Amniotic epithelial cell (primary cell): ENCODE measurements around the gene SLC35F3.

Experiments
- DNase-seq: peaks from one replicate; pipeline ENCODE4 v3.0.0-alpha.2; 2010; ENCODE audit warnings: low read depth

Gene SLC35F3

DNA sequence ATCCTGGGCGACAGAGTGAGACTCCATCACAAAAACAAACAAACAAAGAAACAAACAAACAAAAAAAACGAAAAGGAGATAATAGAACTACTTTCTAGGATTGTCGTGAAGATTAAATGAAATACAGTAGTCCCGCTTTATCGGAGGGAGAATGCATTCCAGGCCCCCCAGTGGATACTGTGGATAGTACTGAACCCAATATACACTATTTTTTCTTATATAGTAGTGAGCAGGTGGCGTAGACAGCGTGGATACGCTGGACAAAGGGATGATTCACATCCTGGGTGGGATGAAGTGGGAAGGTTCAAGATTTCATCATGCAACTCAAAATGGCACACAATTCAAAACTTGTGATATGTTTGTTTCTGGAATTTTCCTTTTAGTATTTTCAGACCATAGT is 8.0 kb downstream of the SLC35F3 start:
- no peak for DNase-seq

DNA sequence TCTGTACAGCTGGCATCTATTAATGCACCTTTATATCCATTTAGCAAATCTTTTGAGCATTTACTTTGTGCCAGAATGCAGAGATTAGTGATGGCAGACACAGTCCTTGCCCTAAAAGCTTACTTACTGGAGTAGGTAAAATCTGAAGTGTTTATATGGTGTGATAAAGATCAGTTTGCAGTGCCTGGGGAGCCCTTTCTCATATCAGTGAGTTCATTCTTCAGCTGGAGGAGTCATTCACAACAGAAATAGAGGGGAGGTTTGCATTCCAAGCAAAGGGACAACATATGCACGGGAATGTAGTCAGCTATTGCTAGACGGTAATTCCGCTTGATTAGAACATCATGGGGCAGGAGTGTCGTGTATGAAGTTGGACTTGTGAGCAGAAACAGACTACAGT is 8.4 kb downstream of the SLC35F3 start:
- no peak for DNase-seq

DNA sequence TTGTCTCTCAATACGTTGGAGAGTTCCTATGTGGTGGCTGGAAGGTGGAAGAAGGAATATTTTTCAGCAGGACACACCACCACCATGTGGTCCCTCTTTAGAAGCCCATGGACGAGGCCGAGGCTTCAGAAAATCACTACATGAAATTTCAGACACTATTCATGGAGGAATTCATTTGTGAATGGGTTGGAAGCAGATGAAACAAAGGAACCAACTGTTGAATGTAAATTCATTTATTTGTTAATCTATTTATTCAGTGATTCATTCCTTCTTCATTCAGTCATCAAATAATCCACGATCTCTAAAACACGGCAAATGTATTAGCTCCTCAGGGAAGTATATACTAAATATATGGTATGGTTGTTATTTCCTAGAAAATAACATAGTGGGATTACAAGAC is 12.2 kb downstream of the SLC35F3 start:
- DNase-seq: no peak

DNA sequence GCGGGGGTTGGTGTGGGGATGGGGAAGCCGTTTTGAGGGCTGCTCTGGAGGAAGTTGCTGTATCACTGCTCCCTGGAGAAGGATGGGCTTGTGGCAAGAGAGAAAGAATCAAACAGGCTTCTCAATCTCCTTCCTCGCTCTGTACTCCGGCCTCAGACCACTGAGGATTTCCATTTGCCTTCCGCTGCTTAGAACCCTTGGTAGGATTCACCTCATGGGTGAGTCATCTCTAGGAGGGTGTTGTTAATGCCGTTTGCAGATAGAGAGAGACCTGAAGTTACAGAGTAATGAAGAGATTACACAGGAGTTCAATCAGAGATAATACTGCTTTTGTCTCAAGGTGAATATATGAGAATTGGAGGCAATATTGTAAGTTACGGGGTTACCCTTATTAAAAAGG is 15.3 kb downstream of the SLC35F3 start:
- no peak for DNase-seq

DNA sequence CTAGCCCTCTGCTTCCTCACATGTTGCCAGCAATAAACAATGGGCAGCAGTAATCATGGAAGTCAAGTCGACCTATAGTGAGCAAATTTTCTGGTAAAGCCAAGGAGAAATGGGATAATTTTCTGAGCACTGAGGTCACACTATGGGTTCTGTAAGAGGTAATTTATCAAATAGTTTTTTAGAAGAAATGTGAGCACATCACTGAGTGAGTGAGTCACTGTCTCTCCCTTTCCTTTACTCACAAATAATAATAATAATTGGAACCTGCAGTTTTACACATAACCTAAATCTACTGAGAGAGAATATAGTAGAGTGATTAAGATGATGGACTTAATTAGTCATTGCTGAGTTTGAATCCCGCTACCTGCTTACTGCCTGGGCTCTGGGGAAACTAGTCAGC is 23.6 kb downstream of the SLC35F3 start:
- DNase-seq: no peak

DNA sequence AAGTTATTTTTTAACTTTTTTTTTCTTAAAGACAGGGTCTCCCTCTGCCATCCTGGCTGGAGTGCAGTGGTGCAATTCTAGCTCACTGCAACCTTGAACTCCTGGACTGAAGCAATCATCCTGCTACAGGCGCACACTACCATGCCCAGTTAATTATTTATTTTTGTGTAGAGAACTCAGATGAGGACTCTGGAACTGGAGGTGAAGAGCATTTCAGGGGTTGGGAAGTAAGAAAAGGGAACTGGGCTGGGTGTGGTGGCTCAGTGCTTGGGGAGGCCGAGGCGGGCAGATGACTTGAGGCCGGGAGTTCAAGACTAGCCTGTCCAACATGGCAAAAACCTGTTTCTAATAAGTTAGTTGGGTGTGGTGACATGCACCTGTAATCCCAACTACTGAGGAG is 28.9 kb downstream of the SLC35F3 start:
- no peak for DNase-seq

DNA sequence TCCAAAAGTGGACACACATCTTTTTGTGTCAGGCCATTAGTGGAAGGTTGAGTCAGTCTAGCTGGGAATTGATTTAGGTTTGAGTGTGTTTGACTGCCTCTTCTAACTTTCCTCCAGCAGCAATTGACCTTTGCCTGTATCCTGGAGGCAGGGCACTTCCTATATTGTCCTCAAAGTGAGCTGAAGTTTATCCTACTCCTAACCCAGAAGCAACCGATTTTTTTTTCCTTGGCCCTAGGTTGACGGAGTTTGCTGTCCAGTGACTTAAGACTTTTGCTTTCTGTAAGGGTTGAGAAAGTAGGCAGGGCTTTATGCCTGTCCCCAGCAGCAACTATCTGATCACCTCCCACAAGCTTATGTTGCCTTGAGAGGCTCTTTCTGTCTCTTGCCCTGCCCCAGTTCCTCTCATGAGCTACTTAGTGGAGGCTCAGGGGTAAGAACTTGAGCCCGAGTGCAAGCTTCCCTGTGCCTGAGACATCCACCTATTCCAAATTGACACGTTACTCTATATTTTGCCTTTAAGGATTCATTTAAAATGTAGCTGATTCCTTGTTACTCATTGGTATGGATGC is 30.9 kb downstream of the SLC35F3 start:
- DNase-seq: no peak

DNA sequence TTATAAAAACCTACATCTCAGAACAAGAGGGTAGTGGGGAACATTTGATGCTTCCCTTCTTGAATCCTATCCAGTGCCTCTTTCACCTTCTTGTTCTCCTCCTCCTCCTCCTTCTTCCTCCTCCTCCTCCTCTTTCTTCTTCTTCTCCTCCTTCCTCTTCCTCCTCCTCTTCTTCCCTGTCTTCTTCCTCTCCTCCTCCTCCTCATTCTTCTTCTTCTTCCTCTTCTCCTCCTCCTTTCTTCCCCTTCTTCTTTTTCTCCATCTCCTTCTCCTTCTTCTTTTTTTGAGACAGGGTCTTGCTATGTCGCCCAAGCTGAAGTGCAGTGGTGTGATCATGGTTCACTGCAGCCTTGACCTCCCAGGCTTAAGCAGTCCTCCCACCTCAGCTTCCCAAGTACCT is 31.9 kb downstream of the SLC35F3 start:
- no peak for DNase-seq

DNA sequence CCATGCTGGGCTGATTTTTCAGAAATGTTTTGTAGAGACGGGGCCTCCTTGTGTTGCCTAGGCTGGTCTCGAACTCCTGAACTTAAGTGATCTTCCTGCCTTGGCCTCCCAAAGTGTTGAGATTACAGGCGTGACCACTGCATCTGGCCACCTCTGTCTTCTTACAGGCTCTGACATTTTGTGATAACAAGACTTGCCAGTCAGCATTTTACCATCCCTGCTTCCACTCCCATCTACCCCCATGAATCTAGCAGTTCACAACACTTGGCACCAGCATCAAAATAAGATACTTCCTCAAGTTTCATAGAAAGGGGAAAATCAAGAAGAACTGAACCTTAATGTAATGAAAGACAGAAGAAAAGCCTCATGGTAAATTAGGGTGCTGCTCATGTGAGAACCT is 32.4 kb downstream of the SLC35F3 start:
- DNase-seq: no peak

DNA sequence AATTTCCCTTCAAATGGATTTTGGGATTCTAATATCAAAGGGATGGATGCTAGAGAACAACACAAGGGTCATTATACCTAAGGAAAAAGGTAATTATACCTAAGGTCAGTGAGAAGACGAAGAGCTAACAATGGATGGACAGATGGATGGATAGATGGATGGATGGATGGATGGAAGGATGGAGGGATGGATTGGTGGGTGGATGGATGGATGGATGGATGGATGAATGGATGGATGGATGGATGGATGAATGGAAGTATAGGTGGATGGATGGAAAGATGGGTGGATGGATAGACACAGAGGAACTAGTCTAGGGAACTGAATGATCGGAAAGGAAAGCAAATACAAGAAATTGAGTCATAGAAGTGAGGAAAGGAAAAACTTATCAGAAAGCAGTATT is 34.0 kb downstream of the SLC35F3 start:
- DNase-seq: no peak

DNA sequence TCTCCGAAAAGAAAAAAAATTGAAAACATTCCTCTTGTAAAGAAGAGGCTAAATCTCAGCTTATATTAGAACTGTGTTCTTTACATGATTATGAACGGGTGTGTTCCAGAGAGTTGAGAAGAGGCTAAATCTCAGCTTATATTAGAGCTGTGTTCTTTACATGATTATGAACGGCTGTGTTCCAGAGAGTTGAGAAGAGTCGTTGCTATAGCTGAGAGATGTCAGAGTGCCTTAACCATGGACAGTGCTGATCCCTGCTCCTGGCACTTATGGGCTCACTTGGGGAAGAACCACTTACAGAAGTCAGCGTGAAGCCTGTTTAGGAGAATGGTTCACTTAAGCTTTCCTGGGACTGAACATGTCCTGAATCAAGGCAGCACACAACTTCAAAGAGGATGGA is 35.0 kb downstream of the SLC35F3 start:
- DNase-seq: no peak

DNA sequence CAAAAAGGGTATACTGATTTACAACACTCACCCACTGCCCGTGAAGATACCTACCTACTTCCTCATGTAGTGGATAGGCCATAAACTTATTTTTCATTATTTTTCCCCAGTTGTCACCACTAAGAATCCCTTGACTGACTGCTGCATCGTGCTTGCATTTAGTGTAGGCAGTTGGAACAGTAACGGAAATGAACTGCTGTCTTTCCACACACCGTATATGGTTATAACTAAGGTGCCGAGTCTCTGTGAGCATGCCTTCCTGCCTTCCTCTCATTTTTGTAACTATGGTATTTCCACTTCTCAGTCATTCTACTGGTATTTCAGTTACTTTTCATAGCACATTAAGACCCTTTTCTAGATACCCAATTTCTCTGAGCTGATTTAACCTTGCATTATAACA is 36.4 kb downstream of the SLC35F3 start:
- DNase-seq: no peak

DNA sequence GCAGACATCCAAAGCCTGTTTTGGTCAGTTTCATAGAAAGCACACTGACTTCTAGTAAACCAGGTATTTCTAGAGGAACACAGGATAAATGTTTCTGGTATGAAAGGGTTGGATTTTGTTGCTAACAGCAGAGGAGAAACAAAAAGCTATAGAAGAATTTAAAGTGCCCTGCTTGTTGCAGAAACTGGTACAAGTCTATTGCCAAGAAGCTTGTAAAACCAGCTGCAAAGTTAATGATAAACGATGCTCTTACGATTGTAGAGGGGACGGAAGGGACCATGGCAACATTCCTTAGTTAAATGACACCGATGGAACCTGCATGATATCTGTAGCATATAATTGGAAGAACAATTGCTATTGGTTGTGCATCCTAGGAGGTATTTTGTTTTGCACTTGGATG is 40.1 kb downstream of the SLC35F3 start:
- no peak for DNase-seq

DNA sequence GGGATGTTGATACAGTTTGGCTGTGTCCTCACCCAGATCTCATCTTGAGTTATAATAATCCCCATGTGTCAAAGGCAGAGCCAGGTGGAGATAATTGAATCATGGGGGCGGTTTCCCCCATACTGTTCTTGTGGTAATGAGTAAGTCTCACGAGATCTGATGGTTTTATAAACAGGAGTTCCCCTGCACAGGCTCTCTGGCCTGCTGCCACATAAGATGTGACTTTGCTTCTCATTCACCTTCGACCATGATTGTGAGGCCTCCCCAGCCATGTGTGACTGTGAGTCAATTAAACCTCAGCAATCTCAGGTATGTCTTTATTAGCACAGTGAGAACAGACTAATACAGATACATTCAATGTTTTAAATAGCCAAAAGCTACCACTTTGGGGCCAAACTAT is 41.1 kb downstream of the SLC35F3 start:
- DNase-seq: no peak

DNA sequence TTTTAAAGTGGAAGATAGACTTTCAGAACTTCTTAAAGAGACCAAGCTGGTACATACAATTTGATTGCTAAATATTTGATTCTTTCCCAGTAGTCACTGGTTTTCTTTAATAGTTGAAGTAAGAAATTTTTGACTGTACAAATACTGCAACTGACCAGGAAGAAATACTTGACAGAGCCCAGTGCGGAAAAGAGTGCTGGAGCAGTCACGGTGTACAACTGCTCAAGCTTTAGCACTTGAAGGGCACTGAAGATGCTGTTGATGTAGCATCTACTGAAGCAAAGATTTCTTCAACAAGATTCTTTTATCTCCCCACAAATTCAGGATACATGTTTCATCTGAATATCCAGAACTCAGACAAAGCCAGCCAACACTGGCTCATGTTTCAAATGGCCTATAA is 41.5 kb downstream of the SLC35F3 start:
- no peak for DNase-seq

DNA sequence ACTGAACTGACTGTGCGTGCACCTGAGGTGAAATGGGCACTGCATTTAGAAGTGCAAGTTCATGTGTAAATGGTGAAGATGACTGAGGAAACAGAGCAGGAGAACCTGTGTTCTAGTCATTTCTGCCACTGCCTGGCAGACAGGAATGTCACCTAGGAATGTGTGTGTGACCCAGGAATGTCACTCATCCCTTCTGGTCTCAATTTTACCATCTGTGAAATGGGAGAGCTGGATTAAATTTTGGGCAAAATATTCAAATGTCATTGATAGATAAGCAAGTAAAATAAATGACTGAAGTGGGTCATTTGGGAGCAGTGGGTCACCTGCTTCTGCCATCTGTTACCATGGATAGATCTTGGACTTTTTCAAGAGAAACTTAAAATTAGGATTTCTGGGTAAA is 42.2 kb downstream of the SLC35F3 start:
- no peak for DNase-seq

DNA sequence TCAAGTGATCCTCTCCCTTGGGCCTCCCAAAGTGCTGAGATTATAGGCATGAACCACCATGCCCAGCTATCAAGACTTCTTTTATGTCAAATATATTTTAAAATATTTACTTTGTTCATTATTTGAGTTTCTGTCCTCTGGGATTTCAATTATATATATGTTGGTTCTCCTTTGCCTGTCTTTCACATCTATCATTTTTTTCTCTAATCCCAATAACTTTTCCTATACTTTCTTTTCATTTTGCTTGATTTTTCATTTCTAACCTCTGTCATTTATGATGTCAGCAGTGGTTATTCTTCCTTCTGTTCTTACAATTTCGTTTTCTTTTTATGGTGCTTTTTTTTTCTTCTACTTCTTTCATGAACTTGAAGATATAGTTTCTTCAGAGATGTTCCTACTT is 47.3 kb downstream of the SLC35F3 start:
- no peak for DNase-seq

DNA sequence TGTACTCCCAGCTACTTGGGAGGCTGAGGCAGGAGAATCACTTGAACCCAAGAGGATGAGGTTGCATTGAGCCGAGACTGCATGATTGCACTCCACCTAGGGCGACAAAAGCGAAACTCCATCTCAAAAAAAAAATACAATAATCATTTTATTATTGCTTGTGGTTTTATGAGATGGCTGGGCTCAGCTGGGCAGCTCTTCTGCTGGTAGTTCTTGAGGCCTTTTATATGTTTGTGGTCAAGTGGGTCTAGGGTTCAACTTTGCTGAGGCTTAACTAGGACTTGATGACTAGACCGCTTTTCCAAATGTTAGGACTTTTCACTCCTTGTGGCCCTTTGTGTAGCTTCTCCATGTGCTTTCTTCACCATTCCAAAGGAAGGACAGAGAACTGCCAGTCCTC is 53.2 kb downstream of the SLC35F3 start:
- no peak for DNase-seq

DNA sequence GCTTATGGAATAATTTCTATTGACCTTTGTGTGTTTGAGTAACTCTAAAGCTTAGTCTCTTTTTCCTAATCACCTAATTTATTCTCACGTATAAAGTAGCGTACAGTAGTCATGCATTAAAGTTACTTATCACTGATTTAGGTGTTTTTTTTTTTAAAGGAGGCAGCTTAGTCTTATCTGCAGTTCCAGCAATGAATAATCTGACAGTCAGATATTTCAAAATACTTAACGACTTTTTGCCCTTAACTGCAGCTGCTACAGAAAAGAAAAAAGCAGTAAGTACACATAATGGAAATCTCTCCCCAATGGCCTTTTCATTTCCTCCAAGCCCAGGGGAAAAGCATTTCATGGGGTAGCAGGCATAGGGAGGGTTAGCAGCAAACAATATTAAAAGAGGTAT is 54.6 kb downstream of the SLC35F3 start:
- DNase-seq: no peak

DNA sequence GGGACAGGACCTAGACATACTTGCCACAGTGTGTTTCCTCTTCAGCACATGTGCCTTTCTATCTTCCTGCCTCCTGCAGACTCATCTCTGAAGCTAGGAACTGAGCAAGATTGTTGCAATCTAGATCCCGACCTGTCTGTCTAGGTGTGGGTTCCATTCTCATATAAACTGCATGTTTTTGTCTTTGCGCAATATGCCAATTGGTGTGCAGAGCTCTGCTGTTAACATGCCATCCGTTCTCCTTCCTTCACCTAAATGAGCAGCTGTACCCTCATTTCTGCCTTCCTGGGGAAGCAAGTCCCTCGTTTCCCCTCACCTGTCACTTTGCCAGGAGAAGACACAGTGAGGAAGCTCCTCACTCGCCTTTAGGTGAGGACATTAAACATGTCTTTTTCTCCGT is 55.5 kb downstream of the SLC35F3 start:
- DNase-seq: no peak

DNA sequence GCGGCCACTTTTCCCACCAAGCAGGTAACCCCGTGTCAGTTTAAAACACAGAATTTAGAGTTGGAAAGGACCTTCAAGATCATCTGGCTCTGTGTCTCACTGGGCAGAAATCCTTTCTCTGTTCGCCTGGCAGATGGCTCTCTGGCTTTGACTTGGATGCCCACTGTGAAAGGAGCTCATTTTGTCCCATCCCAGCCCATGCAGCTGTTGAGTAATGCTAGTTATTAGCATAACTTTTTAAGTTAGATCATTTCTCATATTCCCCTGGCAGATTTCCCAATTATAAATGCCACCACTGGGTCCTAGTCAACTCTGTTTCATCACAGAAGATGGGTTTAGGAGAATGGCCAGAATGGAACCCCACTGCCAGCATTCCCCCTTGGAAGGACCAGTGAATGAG is 55.9 kb downstream of the SLC35F3 start:
- no peak for DNase-seq

DNA sequence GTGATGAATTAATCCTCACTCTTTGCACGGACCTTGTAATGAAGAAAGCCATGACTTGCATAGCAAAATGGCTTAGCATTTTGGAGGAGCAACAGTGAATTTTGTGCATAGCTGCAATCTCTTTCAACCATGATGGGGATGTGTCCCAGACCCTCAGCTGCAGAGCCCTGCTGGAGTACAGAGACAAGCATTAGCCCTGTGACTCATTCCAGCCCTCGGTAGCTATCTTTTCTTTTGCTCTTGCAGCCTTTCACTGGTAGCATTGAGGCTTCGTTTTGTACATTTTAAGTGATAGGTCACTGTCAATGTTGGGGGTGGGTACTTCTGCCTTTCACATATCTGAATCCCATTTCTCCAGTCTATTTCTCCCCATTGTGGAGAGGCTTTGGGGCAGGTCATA is 58.4 kb downstream of the SLC35F3 start:
- DNase-seq: no peak

DNA sequence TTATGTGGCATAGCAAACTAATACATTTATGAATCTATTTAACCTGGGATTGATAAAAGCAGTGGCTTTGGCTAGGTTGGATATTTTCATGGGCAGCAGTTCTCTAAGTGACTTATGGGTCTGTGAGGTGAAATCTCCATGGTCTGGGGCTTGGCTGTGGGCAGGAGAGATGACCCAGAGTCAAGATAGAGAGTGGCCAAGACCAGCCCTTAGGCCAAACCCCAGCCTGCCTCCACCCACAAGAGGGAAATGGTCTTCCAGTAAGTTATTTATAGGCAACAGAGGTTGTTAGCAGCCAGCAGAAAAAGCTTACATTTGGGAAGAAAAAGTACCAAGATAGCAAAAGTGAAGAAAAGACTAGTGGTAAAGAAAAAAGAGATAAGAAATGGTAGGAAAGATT is 61.4 kb downstream of the SLC35F3 start:
- DNase-seq: no peak

DNA sequence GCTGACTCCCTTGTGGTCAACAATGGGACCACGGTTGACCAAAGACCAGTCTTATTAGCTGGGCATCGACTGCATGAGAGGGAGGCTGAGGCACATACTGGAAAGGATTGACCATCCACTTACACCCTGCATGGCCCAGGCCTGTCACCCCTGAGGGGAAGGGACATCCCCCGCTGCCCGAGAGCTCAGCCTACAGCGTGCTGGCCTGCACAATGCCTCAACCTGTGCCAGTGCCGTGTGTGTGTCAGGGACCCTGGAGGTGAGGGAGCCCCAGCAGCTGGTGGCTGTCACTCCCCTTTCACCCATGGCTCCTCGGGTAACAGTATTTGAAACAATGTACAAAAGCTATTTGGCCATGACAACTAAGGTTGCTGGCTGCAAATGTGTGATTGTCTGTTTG is 67.3 kb downstream of the SLC35F3 start:
- no peak for DNase-seq

DNA sequence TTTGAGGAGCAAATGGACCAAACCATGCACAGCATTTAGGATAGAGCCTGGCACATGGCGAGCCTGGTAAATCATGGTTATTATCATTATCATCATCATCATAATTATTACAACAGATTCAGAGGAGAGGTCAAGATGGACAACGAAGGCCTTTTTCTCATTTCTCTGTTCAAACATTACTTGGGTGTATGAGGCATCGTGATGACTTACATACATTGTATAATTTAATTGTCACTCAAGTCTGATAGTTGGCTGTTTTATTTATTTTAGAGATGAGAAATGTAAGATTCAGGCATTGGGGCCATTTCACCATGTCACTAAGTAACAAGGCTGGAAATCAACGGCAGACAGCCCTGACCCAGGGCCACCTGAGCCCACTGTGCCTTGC is 68.1 kb downstream of the SLC35F3 start:
- no peak for DNase-seq
